ENCODE measurements around the gene TVP23C. TPM values are rescaled to one million over a fixed set of nuclear protein-coding genes. Genes with fewer than 3 reads are reported as not detected.

Gene TVP23C
- total RNA-seq, 4 donors from 2014 or later = 37.9 to 99.0 (median 67.4) TPM

GRCh38 chr17:15479703-15480102 lies 83.6 kb downstream of the TVP23C start:
- H3K4me1 ChIP-seq = peaks cover 8 to 19% of the 10 kb centered on the region in 2 donors
- TF ChIP-seq POLR2A (IDR thresholded peaks at IDR 0.05) = no peak
- TF ChIP-seq, protein P1, sequence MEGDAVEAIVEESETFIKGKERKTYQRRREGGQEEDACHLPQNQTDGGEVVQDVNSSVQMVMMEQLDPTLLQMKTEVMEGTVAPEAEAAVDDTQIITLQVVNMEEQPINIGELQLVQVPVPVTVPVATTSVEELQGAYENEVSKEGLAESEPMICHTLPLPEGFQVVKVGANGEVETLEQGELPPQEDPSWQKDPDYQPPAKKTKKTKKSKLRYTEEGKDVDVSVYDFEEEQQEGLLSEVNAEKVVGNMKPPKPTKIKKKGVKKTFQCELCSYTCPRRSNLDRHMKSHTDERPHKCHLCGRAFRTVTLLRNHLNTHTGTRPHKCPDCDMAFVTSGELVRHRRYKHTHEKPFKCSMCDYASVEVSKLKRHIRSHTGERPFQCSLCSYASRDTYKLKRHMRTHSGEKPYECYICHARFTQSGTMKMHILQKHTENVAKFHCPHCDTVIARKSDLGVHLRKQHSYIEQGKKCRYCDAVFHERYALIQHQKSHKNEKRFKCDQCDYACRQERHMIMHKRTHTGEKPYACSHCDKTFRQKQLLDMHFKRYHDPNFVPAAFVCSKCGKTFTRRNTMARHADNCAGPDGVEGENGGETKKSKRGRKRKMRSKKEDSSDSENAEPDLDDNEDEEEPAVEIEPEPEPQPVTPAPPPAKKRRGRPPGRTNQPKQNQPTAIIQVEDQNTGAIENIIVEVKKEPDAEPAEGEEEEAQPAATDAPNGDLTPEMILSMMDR (IDR thresholded peaks at IDR 0.05) = no peak
- intact Hi-C loops (cut with DNase I) = no loop called here

DNA sequence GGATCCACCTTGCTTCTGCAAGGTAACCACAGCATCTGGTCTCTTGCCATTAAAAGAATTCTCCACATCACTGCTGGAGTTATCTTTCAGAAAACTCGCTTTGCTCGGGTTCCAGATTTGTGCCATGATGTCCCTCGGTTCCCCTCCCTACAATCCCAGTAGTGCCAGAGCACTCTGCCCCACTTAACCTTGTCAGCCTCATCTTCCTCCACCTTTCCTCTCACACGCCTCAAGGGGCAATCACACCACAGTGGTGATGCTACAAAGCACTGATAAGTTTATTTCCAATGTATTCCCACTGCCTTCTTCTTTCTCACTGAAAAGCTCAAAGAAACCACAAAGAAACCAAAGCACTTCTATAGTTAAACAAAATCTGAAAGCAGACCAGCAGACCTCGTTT lies 84.4 kb downstream of the TVP23C start:
- no peak overlapping the region for H3K27ac ChIP-seq
- no peak for DNase-seq
- H3K27me3 ChIP-seq = no peaks in the 10 kb centered on the region
- H3K36me3 ChIP-seq = no peaks in the 10 kb centered on the region
- H3K4me1 ChIP-seq = peaks cover 8 to 19% of the 10 kb centered on the region in 2 donors
- H3K9me3 ChIP-seq = no peaks in the 10 kb centered on the region
- H3K4me3 ChIP-seq (replicated peaks in 1 of 3) = no peak overlapping the region
- no peak for TF ChIP-seq POLR2A (IDR thresholded peaks at IDR 0.05)
- TF ChIP-seq, protein P1 (IDR thresholded peaks at IDR 0.05) = no peak
- WGBS, 2 donors = 92 to 94% methylated on average over 5 of the region's 5 CpGs
- intact Hi-C loops (cut with DNase I) = no loop called here

More at GRCh38 chr17:15479703-15480102, 83.6 kb downstream of the TVP23C start:
- Histone ChIP-seq H3K27ac (peak overlapping the region in 1 of 3 donors; percentile 41), H3K4me3 (replicated peaks in 1 of 3) (no peak overlapping the region), H3K36me3 (no peaks in the 10 kb centered on the region), H3K27me3 (no peaks in the 10 kb centered on the region), H3K9me3 (no peaks in the 10 kb centered on the region)
- no peak for DNase-seq

DNA sequence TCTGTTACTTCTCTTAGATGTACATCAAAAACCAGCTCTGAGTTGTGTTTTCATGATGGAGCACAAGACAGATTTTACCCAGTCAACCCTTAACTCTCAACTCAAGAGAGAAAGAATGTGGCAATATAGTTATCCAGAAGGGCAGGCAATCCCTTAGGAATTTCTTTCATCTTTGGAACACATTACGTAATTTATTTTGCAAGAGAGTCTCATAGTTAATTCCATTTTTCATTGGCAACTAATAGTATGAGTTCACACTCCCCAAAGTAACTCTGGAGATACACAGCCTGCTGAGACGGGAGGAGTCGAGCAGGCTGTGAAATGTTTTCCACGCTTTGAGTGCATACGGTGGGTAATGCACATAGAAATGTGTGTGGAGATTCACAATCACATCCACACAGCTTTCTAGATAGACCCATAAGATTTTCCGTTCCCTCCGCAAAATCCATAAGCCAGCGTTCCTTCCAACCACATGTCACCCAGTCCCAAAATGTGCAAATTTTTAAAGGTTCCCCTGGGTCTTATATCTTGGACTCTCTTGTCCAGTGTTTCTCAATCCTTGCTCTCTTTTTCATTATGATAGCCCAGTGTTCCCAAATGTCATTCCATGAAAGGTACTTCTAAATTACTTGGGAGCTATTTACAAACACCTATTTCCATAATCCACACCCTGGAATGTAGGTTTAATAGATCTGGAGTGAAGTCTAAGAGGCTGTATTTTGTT lies 87.5 kb downstream of the TVP23C start:
- 78 to 89% methylated on average over 8 of the region's 8 CpGs for WGBS, 2 donors
- no peak for DNase-seq
- Histone ChIP-seq H3K4me3 (replicated peaks in 1 of 3) (no peak overlapping the region), H3K36me3 (no peaks in the 10 kb centered on the region), H3K27me3 (no peaks in the 10 kb centered on the region), H3K27ac (peak overlapping the region in 1 of 3 donors; percentile 9), H3K9me3 (no peaks in the 10 kb centered on the region), H3K4me1 (peaks cover 8 to 19% of the 10 kb centered on the region in 2 donors)
- intact Hi-C loops (cut with DNase I) = no loop called here
- no peak for TF ChIP-seq POLR2A (IDR thresholded peaks at IDR 0.05)
- TF ChIP-seq, protein P1 (IDR thresholded peaks at IDR 0.05) = no peak

GRCh38 chr17:15472891-15473290 lies 90.4 kb downstream of the TVP23C start:
- TF ChIP-seq POLR2A (IDR thresholded peaks at IDR 0.05) = no peak
- TF ChIP-seq, protein P1 (IDR thresholded peaks at IDR 0.05) = no peak
- Histone ChIP-seq H3K4me3 (replicated peaks in 1 of 3) (no peak overlapping the region), H3K27ac (no peak overlapping the region), H3K27me3 (no peaks in the 10 kb centered on the region), H3K36me3 (no peaks in the 10 kb centered on the region), H3K4me1 (peaks cover 0 to 3% of the 10 kb centered on the region in 2 donors), H3K9me3 (no peaks in the 10 kb centered on the region)
- no peak for DNase-seq
- intact Hi-C loops (cut with DNase I) = no loop called here
- 60 to 65% methylated on average over 3 of the region's 3 CpGs for WGBS, 2 donors

DNA sequence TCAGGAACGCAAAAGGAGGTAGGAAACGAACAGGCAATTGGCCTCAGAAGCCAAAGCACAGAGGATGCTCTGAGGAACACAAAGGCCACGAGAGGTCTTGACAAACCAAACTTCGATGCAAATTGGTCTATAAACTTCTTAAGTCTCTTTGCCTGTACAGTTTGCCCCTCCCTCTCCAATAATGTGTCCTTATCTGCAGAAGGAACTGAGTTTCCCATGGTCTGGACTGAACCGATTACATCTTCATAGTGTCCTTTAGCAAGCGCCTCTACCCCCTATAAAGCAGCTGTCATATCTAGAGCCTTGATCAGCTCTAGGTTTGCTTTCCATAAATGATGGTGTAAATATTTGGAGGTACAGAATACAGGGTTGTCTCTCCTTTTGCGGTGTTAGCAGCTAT lies 92.7 kb downstream of the TVP23C start:
- H3K9me3 ChIP-seq = no peaks in the 10 kb centered on the region
- H3K4me3 ChIP-seq (replicated peaks in 1 of 3) = no peak overlapping the region
- no peaks in the 10 kb centered on the region for H3K27me3 ChIP-seq
- no peak for DNase-seq
- intact Hi-C loops (cut with DNase I) = no loop called here
- TF ChIP-seq, protein P1 (IDR thresholded peaks at IDR 0.05) = no peak
- TF ChIP-seq POLR2A (IDR thresholded peaks at IDR 0.05) = no peak
- WGBS, 2 donors = 67 to 68% methylated on average over 7 of the region's 7 CpGs
- H3K36me3 ChIP-seq = no peaks in the 10 kb centered on the region
- peaks cover 0 to 3% of the 10 kb centered on the region in 2 donors for H3K4me1 ChIP-seq
- H3K27ac ChIP-seq = no peak overlapping the region
